Lung (tissue), 12 donors: ENCODE results near the gene PRLR. TPM values are rescaled to one million over a fixed set of nuclear protein-coding genes. Genes with fewer than 3 reads are reported as not detected.

Experiments used
- ATAC-seq: fragments of 200-7000 bp; cut with Tn5 transposase; one replicate; pipeline ENCODE4 v1.9.1; 2020; ENCODE audit warnings: moderate number of reproducible peaks; ENCODE audit not compliant: insufficient read depth, low FRiP score
- DNase-seq, 3 donors: peaks; one replicate each; pipeline ENCODE4 v3.0.0-alpha.2; 2013 to 2017
- H3K27ac ChIP-seq, 2 donors: one replicate each; pipeline ENCODE4 v1.5.1; 2013; ENCODE audit warnings: mild to moderate bottlenecking in 2 of 2, moderate library complexity in 2 of 2, control low read depth in 1 of 2, inconsistent platforms in 1 of 2, low read depth in 1 of 2, low read length in 1 of 2
- H3K27me3 ChIP-seq, 3 donors: one replicate each; pipeline ENCODE4 v1.5.1; 2013; ENCODE audit warnings: low read length in 2 of 3; ENCODE audit not compliant: control insufficient read depth in 3 of 3, insufficient read depth in 3 of 3
- H3K36me3 ChIP-seq, 4 donors: one replicate each; pipeline ENCODE4 v1.5.1; 2013; ENCODE audit warnings: low read length in 4 of 4, mild to moderate bottlenecking in 1 of 4, moderate library complexity in 1 of 4; ENCODE audit not compliant: control insufficient read depth in 4 of 4, insufficient read depth in 4 of 4
- H3K4me1 ChIP-seq, 5 donors: one replicate each; pipeline ENCODE4 v1.5.1; 2013; ENCODE audit warnings: low read length in 5 of 5, mild to moderate bottlenecking in 2 of 5, moderate library complexity in 1 of 5; ENCODE audit not compliant: control insufficient read depth in 5 of 5, insufficient read depth in 5 of 5
- H3K4me3 ChIP-seq: one replicate; pipeline ENCODE4 v1.5.1; 2013; ENCODE audit warnings: mild to moderate bottlenecking, control low read depth, moderate library complexity
- H3K9ac ChIP-seq, 2 donors: one replicate each; pipeline ENCODE4 v1.5.1; 2013; ENCODE audit warnings: low read length in 2 of 2, control low read depth in 1 of 2; ENCODE audit not compliant: insufficient read depth in 1 of 2
- H3K9me3 ChIP-seq, 4 donors: one replicate each; pipeline ENCODE4 v1.5.1; 2013; ENCODE audit warnings: low read length in 3 of 4, mild to moderate bottlenecking in 1 of 4, moderate library complexity in 1 of 4; ENCODE audit not compliant: control insufficient read depth in 4 of 4, insufficient read depth in 3 of 4
- WGBS, 2 donors: extraction: QIAGEN DNeasy Blood & Tissue Kit; methylation state at CpG; one replicate each; pipeline ENCODE4 v1.1.7; 2013; 5-methylcytosine and 5-hydroxymethylcytosine counted together
- polyA plus RNA-seq, 2 donors: library from polyadenylated mRNA; stranded (reverse); fragments of 200-250 nt; gene quantifications; one replicate each; pipeline ENCODE4 v1.2.1, GENCODE V29; 2013
- total RNA-seq, 2 donors: library from RNA; depleted of rRNA in 1 of 2; stranded (reverse); fragments of >200 nt in 1 of 2; gene quantifications; one replicate each; pipeline ENCODE4 v1.2.1, GENCODE V29; 2014 to 2021
- TF ChIP-seq, protein P1 (sequence below): IDR thresholded peaks from 2 replicates; pipeline ENCODE4 v1.5.1; 2012; ENCODE audit warnings: mild to moderate bottlenecking; ENCODE audit errors: control extremely low read depth, extremely low read depth
- donor health status: control.
- donor health status: control.
- donor health status: Bipolar disorder and iron deficiency.
- donor health status: healthy.
- donor health status: DM: yes; HTN: yes; CAD: no.

Gene PRLR
- total and polyA plus RNA-seq, 4 donors, result 0.02 to 3.4 (median 0.76) TPM

GRCh38 chr5:35044649-35045048 lies 185.6 kb downstream of the PRLR start:
- Histone ChIP-seq H3K4me3 (no peak overlapping the region), H3K9ac (no peak overlapping the region), H3K27ac (no peak overlapping the region), H3K9me3 (no peaks in the 10 kb centered on the region), H3K36me3 (no peaks in the 10 kb centered on the region), H3K4me1 (no peaks in the 10 kb centered on the region), H3K27me3 (no peaks in the 10 kb centered on the region)
- no peak for ATAC-seq
- TF ChIP-seq, protein P1, sequence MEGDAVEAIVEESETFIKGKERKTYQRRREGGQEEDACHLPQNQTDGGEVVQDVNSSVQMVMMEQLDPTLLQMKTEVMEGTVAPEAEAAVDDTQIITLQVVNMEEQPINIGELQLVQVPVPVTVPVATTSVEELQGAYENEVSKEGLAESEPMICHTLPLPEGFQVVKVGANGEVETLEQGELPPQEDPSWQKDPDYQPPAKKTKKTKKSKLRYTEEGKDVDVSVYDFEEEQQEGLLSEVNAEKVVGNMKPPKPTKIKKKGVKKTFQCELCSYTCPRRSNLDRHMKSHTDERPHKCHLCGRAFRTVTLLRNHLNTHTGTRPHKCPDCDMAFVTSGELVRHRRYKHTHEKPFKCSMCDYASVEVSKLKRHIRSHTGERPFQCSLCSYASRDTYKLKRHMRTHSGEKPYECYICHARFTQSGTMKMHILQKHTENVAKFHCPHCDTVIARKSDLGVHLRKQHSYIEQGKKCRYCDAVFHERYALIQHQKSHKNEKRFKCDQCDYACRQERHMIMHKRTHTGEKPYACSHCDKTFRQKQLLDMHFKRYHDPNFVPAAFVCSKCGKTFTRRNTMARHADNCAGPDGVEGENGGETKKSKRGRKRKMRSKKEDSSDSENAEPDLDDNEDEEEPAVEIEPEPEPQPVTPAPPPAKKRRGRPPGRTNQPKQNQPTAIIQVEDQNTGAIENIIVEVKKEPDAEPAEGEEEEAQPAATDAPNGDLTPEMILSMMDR, result no peak
- no peak for DNase-seq
- 77 to 83% methylated on average over 4 of the region's 4 CpGs for WGBS, 2 donors

GRCh38 chr5:35042781-35043180 lies 187.5 kb downstream of the PRLR start:
- Histone ChIP-seq H3K9ac (no peak overlapping the region), H3K27me3 (no peaks in the 10 kb centered on the region), H3K27ac (no peak overlapping the region), H3K4me3 (no peak overlapping the region), H3K36me3 (no peaks in the 10 kb centered on the region), H3K4me1 (peaks cover 0 to 5% (median 0%) of the 10 kb centered on the region in 5 donors), H3K9me3 (no peaks in the 10 kb centered on the region)
- TF ChIP-seq, protein P1, result no peak
- no peak for ATAC-seq
- WGBS, 2 donors, result 91 to 93% methylated on average over 4 of the region's 4 CpGs
- no peak for DNase-seq

DNA sequence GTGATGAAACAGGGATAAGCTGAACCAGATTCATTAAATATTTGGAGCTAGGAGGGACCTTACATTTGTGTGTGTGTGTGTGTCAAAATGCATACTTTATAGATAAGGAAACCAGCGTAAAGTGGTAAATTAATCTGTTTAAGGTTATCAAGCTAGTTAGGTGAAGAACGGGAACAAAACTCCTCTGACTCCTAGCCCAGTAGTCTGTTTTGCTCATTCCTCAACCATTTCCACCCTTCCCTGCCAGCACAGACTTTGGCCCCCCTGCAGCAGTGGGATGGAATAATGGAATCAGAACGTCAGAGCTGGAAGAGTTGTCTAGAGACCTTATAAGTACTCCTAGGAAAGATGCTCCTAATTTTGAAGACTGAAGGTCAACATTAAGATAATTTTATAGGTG lies 189.0 kb downstream of the PRLR start:
- Histone ChIP-seq H3K27me3 (no peaks in the 10 kb centered on the region), H3K9ac (no peak overlapping the region), H3K4me3 (no peak overlapping the region), H3K36me3 (no peaks in the 10 kb centered on the region), H3K9me3 (no peaks in the 10 kb centered on the region), H3K27ac (no peak overlapping the region), H3K4me1 (peaks cover 0 to 5% (median 0%) of the 10 kb centered on the region in 5 donors)
- ATAC-seq (no peak), DNase-seq (no peak)
- 43 to 76% methylated on average over 3 of the region's 3 CpGs for WGBS, 2 donors
- TF ChIP-seq, protein P1, result no peak

GRCh38 chr5:35038891-35039290 lies 191.4 kb downstream of the PRLR start:
- Histone ChIP-seq H3K4me1 (peaks cover 0 to 5% (median 0%) of the 10 kb centered on the region in 5 donors), H3K9ac (no peak overlapping the region), H3K4me3 (no peak overlapping the region), H3K27ac (no peak overlapping the region), H3K27me3 (no peaks in the 10 kb centered on the region), H3K36me3 (no peaks in the 10 kb centered on the region), H3K9me3 (no peaks in the 10 kb centered on the region)
- 79 to 80% methylated on average over 2 of the region's 2 CpGs for WGBS, 2 donors
- DNase-seq, result no peak
- TF ChIP-seq, protein P1, result no peak
- ATAC-seq, result no peak
